Activated CD8-positive, alpha-beta T cell treated with anti-CD3 and anti-CD28 coated beads, Interleukin-2, amount 10 ng/mL, durations not matched to agents 7 days and 5 days (primary cell): ENCODE results near the gene MCM9. TPM values are rescaled to one million over a fixed set of nuclear protein-coding genes. Genes with fewer than 3 reads are reported as not detected.

Experiments used
- ATAC-seq: fragments of 150-1000 bp; cut with Tn5 transposase; one replicate; pipeline ENCODE4 v1.10.0; 2021; ENCODE audit warnings: moderate library complexity
- CTCF ChIA-PET: fragments of 350-600 bp; sonication (Branson Sonifier 250); formaldehyde crosslinking; loops from one replicate; lab custom pipeline; 2021; ENCODE audit warnings: antibody characterized with exemption; lab: Charles Lee
- POLR2A ChIA-PET: fragments of 350-600 bp; sonication (Branson Sonifier 250); formaldehyde crosslinking; loops from one replicate; lab custom pipeline; 2021; ENCODE audit warnings: antibody characterized with exemption; lab: Charles Lee
- DNase-seq: peaks from one replicate; pipeline ENCODE4 v3.0.0-alpha.2; 2020
- H3K27ac Mint-ChIP-seq: one replicate; pipeline ENCODE4 v1.8.0; 2021; ENCODE audit warnings: mild to moderate bottlenecking, mixed read lengths
- H3K27me3 Mint-ChIP-seq: one replicate; pipeline ENCODE4 v1.8.0; 2021; ENCODE audit warnings: low read depth, mixed read lengths
- H3K36me3 Mint-ChIP-seq: one replicate; pipeline ENCODE4 v1.8.0; 2021; ENCODE audit warnings: low read depth, mixed read lengths
- H3K4me1 Mint-ChIP-seq: one replicate; pipeline ENCODE4 v1.8.0; 2021; ENCODE audit warnings: low read depth, mixed read lengths
- H3K4me3 Mint-ChIP-seq: one replicate; pipeline ENCODE4 v1.8.0; 2021; ENCODE audit warnings: mild to moderate bottlenecking, mixed read lengths
- H3K9me3 Mint-ChIP-seq: one replicate; pipeline ENCODE4 v1.8.0; 2022; ENCODE audit warnings: mixed read lengths; ENCODE audit not compliant: insufficient read depth
- total RNA-seq, 2 experiments: library from RNA; stranded (reverse); gene quantifications; one replicate each; pipeline ENCODE4 v1.2.3, GENCODE V29; 2021

Gene MCM9
- total RNA-seq, 2 experiments from 2014 or later: 18.1 to 18.8 TPM

GRCh38 chr6:118864341-118865099 is 70.4 kb downstream of the MCM9 start:
- Mint-ChIP-seq H3K4me1 (peaks cover 34% of the 10 kb centered on the region), H3K27ac (peak overlapping the region; percentile 70), H3K4me3 (peak overlapping the region; percentile 34), H3K9me3 (peaks cover 5% of the 10 kb centered on the region), H3K27me3 (no peaks in the 10 kb centered on the region), H3K36me3 (peaks cover 42% of the 10 kb centered on the region)
- ATAC-seq (peak; percentile 52), DNase-seq (no peak)
- ChIA-PET CTCF (interaction anchor here (1.0 to 2.2 kb wide), 4 partner anchors 9 to 87 kb away, joined by 3 to 7 read pairs (median 4); no protein-coding TSS in a partner anchor), POLR2A (interaction anchor here (0.6 to 1.1 kb wide), 6 partner anchors 11 to 244 kb away, joined by 3 to 4 read pairs (median 3); no protein-coding TSS in a partner anchor)

DNA sequence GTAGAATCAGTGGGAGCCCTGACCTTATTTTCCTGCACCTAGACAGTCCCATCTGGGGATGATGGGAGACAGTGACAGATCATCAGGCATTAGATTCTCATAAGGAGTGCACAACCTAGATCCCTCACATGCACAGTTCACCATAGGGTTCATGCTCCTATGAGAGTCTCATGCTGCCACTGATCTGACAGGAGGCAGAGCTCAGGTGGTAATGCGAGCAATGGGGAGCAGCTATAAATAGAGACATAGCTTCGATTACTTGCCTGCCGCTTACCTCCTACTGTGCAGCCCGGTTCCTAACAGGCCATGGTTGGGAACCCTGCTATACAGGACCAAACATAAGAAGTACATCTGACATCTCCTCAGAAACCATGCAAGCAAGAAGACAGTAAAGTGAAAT is 72.5 kb downstream of the MCM9 start:
- H3K9me3 Mint-ChIP-seq: peaks cover 10% of the 10 kb centered on the region
- H3K4me3 Mint-ChIP-seq: no peak overlapping the region
- ATAC-seq (no peak), DNase-seq (no peak)
- H3K27me3 Mint-ChIP-seq: no peaks in the 10 kb centered on the region
- H3K4me1 Mint-ChIP-seq: peaks cover 36% of the 10 kb centered on the region
- ChIA-PET POLR2A (no interaction called here), CTCF (no interaction called here)
- peaks cover 39% of the 10 kb centered on the region for H3K36me3 Mint-ChIP-seq
- no peak overlapping the region for H3K27ac Mint-ChIP-seq

- H3K4me1 Mint-ChIP-seq: peaks cover 36% of the 10 kb centered on the region
- ChIA-PET CTCF (interaction anchor here (0.7 kb wide), 1 partner anchor 14 kb away, joined by 3 read pairs; no protein-coding TSS in a partner anchor), POLR2A (interaction anchor here (0.9 kb wide), 1 partner anchor 15 kb away, joined by 4 read pairs; no protein-coding TSS in a partner anchor)
- no peak overlapping the region for H3K4me3 Mint-ChIP-seq
- H3K27ac Mint-ChIP-seq: no peak overlapping the region
- H3K9me3 Mint-ChIP-seq: peaks cover 5% of the 10 kb centered on the region
- no peaks in the 10 kb centered on the region for H3K27me3 Mint-ChIP-seq
- ATAC-seq (no peak), DNase-seq (no peak)
- H3K36me3 Mint-ChIP-seq: peaks cover 34% of the 10 kb centered on the region
Observed at GRCh38 chr6:118860880-118861279, 74.1 kb downstream of the MCM9 start.

GRCh38 chr6:118860363-118860762 is 74.6 kb downstream of the MCM9 start:
- POLR2A ChIA-PET: no interaction called here
- no peak for ATAC-seq
- Mint-ChIP-seq H3K36me3 (peaks cover 32% of the 10 kb centered on the region), H3K4me1 (peaks cover 36% of the 10 kb centered on the region), H3K9me3 (peaks cover 5% of the 10 kb centered on the region), H3K4me3 (no peak overlapping the region), H3K27me3 (no peaks in the 10 kb centered on the region), H3K27ac (no peak overlapping the region)
- no peak for DNase-seq
- CTCF ChIA-PET: interaction anchor here (0.7 kb wide), 1 partner anchor 13 kb away, joined by 3 read pairs; no protein-coding TSS in a partner anchor

DNA sequence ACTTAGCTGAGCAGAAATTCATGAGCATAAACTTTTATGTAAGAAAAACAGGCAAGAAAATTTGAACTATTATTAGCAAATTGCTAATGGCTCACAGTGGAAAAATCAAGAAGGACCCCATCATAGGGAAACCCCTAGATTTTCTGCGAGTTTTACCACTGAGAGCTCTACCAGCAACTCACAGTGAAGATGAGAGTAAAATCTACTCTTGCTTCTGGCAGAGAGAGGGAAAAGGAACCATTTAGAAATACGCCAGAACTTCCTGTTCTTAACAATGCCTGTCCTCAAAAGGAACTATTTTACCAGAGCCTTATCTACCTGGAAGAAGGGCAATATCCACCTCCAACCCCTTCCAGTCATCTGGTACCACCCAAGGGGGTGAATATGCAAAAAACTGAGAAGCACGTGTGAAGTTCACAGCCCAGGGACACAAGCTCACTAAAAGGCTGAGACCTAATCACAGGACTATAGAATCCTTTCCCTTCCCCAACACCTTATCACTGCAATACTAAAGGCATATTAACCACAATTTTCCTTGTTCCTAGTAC is 75.4 kb downstream of the MCM9 start:
- Mint-ChIP-seq H3K27ac (no peak overlapping the region), H3K4me1 (peaks cover 30% of the 10 kb centered on the region), H3K9me3 (peaks cover 5% of the 10 kb centered on the region), H3K4me3 (no peak overlapping the region), H3K36me3 (peaks cover 32% of the 10 kb centered on the region), H3K27me3 (no peaks in the 10 kb centered on the region)
- ATAC-seq (no peak), DNase-seq (no peak)
- POLR2A ChIA-PET: interaction anchor here (0.8 kb wide), 1 partner anchor 34 kb away, joined by 4 read pairs; the partner anchor contains the start of gene ASF1A
- CTCF ChIA-PET: no interaction called here

DNA sequence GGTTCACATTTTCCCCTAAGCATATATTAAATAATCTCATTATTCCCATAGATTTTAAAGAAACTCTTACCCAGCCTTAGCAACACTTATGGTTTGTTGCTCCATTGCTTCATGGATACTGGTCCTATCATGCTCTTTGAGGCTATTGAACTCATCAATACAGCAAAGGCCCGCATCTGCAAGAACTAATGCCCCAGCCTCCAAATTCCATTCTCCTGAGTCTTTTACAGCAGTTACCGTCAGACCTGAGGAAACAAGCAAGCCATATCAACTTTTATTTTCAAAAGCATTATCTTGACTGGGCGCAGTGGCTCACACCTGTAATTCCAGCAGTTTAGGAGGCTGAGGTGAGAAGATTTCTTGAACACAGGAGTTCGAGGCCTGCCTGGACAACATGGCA is 78.7 kb downstream of the MCM9 start:
- Mint-ChIP-seq H3K9me3 (peaks cover 5% of the 10 kb centered on the region), H3K4me3 (no peak overlapping the region)

DNA sequence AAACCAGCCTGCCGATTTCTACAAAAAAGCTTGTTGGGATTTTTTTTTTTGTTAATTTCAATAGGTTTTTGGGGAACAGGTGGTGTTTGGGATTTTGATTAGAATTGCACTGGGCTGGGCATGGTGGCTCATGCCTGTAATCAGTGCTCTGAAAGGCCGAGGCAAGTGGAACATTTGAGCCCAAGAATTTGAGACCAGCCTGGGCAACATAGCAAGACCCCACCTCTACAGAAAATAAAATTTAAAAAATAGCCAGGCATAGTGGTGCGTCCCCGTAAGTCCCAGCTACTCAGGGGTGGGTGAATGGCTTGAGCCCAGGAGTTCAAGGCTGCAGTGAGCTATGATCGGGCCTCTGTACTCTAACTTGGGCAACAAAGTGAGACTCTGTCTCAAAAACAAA is 81.6 kb downstream of the MCM9 start:
- no peak overlapping the region for H3K4me3 Mint-ChIP-seq
- no peak for DNase-seq
- H3K9me3 Mint-ChIP-seq: peaks cover 5% of the 10 kb centered on the region
- no peaks in the 10 kb centered on the region for H3K4me1 Mint-ChIP-seq
- no peak overlapping the region for H3K27ac Mint-ChIP-seq
- no peak for ATAC-seq
- peaks cover 11% of the 10 kb centered on the region for H3K36me3 Mint-ChIP-seq
- H3K27me3 Mint-ChIP-seq: no peaks in the 10 kb centered on the region
- ChIA-PET CTCF (interaction anchor here (0.7 kb wide), 1 partner anchor 880 kb away, joined by 4 read pairs; no protein-coding TSS in a partner anchor), POLR2A (no interaction called here)

More for the DNA sequence above, 78.7 kb downstream of the MCM9 start:
- DNase-seq (no peak), ATAC-seq (no peak)
- Mint-ChIP-seq H3K36me3 (peaks cover 19% of the 10 kb centered on the region), H3K4me1 (peaks cover 11% of the 10 kb centered on the region), H3K27me3 (no peaks in the 10 kb centered on the region), H3K27ac (no peak overlapping the region)
- POLR2A ChIA-PET: no interaction called here
- CTCF ChIA-PET: interaction anchor here (1.1 kb wide), 1 partner anchor 9 kb away, joined by 4 read pairs; no protein-coding TSS in a partner anchor

GRCh38 chr6:118844915-118845314 is 90.0 kb downstream of the MCM9 start:
- H3K27me3 Mint-ChIP-seq: no peaks in the 10 kb centered on the region
- H3K9me3 Mint-ChIP-seq: peaks cover 6% of the 10 kb centered on the region
- ChIA-PET POLR2A (interaction anchor here (1.1 to 1.7 kb wide), 4 partner anchors 20 to 50 kb away, joined by 3 to 5 read pairs (median 3); no protein-coding TSS in a partner anchor), CTCF (interaction anchor here (1.0 to 2.3 kb wide), 6 partner anchors 12 to 279 kb away, joined by 3 to 7 read pairs (median 4); no protein-coding TSS in a partner anchor)
- H3K27ac Mint-ChIP-seq: peak overlapping the region; percentile 55
- peaks cover 36% of the 10 kb centered on the region for H3K36me3 Mint-ChIP-seq
- peaks cover 17% of the 10 kb centered on the region for H3K4me1 Mint-ChIP-seq
- H3K4me3 Mint-ChIP-seq: no peak overlapping the region
- ATAC-seq (peak; percentile 53), DNase-seq (no peak)

GRCh38 chr6:118843685-118844390 is 91.1 kb downstream of the MCM9 start:
- POLR2A ChIA-PET: interaction anchor here (1.7 kb wide), 1 partner anchor 21 kb away, joined by 3 read pairs; no protein-coding TSS in a partner anchor
- Mint-ChIP-seq H3K27ac (peak overlapping the region; percentile 45), H3K4me1 (peaks cover 17% of the 10 kb centered on the region), H3K9me3 (peaks cover 7% of the 10 kb centered on the region), H3K4me3 (no peak overlapping the region), H3K27me3 (no peaks in the 10 kb centered on the region), H3K36me3 (peaks cover 45% of the 10 kb centered on the region)
- peak; percentile 83 for ATAC-seq
- CTCF ChIA-PET: interaction anchor here (0.6 to 1.8 kb wide), 3 partner anchors 47 to 276 kb away, joined by 3 to 5 read pairs (median 3); no protein-coding TSS in a partner anchor
- no peak for DNase-seq

GRCh38 chr6:118830691-118831090 is 104.3 kb downstream of the MCM9 start:
- H3K4me3 Mint-ChIP-seq: no peak overlapping the region
- no peak overlapping the region for H3K27ac Mint-ChIP-seq
- ChIA-PET CTCF (interaction anchor here (0.9 kb wide), 1 partner anchor 66 kb away, joined by 3 read pairs; no protein-coding TSS in a partner anchor), POLR2A (no interaction called here)
- ATAC-seq (no peak), DNase-seq (no peak)
- H3K9me3 Mint-ChIP-seq: peaks cover 6% of the 10 kb centered on the region
- peaks cover 4% of the 10 kb centered on the region for H3K4me1 Mint-ChIP-seq
- H3K36me3 Mint-ChIP-seq: peaks cover 22% of the 10 kb centered on the region
- no peaks in the 10 kb centered on the region for H3K27me3 Mint-ChIP-seq

DNA sequence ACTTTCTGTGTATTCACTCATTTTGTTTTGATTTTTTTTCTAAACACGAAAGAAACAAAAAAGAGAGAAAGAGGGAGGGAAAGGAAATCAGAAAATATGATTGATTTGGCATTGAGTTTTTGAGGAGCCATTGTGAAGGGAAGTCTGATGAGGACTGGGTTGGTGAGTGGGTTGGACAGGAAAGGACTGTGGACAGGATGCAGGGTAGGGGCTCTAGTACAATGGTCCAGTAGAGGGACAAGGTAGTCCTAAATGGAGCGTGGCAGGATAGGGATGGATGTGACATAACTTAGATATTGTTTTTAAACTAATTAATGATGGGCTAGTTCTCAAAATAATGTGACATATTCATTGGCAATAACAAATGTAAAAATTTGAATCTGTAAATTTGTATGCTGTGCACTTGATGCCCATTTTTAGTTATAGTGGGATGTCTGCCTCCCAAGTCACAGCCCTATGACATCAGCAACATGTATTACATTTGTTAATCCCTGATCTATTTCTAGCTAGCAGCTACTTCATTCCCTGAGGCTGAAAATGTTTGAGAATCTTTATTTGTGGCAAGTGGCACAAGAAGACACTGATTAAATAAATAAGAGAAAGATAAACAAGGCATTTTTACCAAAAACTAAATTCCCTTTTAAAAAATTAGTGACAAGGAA is 105.0 kb downstream of the MCM9 start:
- ChIA-PET CTCF (no interaction called here), POLR2A (no interaction called here)
- no peak for DNase-seq
- Mint-ChIP-seq H3K36me3 (peaks cover 30% of the 10 kb centered on the region), H3K9me3 (no peaks in the 10 kb centered on the region), H3K4me1 (peaks cover 4% of the 10 kb centered on the region), H3K27me3 (no peaks in the 10 kb centered on the region), H3K4me3 (no peak overlapping the region), H3K27ac (peak overlapping the region; percentile 12)
- ATAC-seq: no peak
